Amniotic epithelial cell (primary cell): Measurements from ENCODE around the gene ATP9A.
"Not testable (repeated sequence)": the region's sequence is repeated elsewhere in the genome, so short reads cannot be mapped to it uniquely, and the experiment has no call there.

Experiments used
- DNase-seq: peaks from one replicate; pipeline ENCODE4 v3.0.0-alpha.2; 2010; ENCODE audit warnings: low read depth

The ATP9A gene

GRCh38 chr20:51767867-51768758 is at the start of gene ATP9A:
Gene ATP9A, minus strand, starts transcription at chr20:51768390. Its CDS starts 21 bp downstream, at chr20:51768369.
- no peak for DNase-seq

- DNase-seq, result not testable (repeated sequence)
Measured at GRCh38 chr20:51816856-51817255, 48.7 kb upstream of the ATP9A start.

- no peak for DNase-seq
Measured at GRCh38 chr20:51815383-51816076, 47.3 kb upstream of the ATP9A start.

- DNase-seq, result no peak
Measured at GRCh38 chr20:51812861-51813260, 44.7 kb upstream of the ATP9A start.

- no peak for DNase-seq
Measured at GRCh38 chr20:51811514-51812128, 43.4 kb upstream of the ATP9A start.

- DNase-seq, result peak; percentile 89
Measured at GRCh38 chr20:51811042-51811355, 42.8 kb upstream of the ATP9A start.

GRCh38 chr20:51810155-51811041 is 42.2 kb upstream of the ATP9A start:
- peak; percentile 58 for DNase-seq

GRCh38 chr20:51807720-51808250 is 39.6 kb upstream of the ATP9A start:
- peak; percentile 57 for DNase-seq

- no peak for DNase-seq
Measured at GRCh38 chr20:51804754-51805153, 36.6 kb upstream of the ATP9A start.

- DNase-seq, result no peak
Measured at GRCh38 chr20:51803148-51803854, 35.1 kb upstream of the ATP9A start.

- DNase-seq, result no peak
Measured at GRCh38 chr20:51802170-51802751, 34.1 kb upstream of the ATP9A start, which contains the start of gene SALL4. Gene SALL4, minus strand, starts transcription at chr20:51802521. Its CDS starts 113 bp downstream, at chr20:51802408.

- DNase-seq, result no peak
Measured at GRCh38 chr20:51801823-51802123, 33.6 kb upstream of the ATP9A start.

GRCh38 chr20:51801122-51801822 is 33.1 kb upstream of the ATP9A start:
- no peak for DNase-seq

GRCh38 chr20:51800872-51801121 is 32.6 kb upstream of the ATP9A start:
- no peak for DNase-seq

GRCh38 chr20:51800060-51800871 is 32.1 kb upstream of the ATP9A start:
- DNase-seq, result no peak

- no peak for DNase-seq
Measured at GRCh38 chr20:51799401-51799860, 31.2 kb upstream of the ATP9A start.

GRCh38 chr20:51797357-51798025 is 29.3 kb upstream of the ATP9A start:
- DNase-seq, result no peak

- DNase-seq, result no peak
Measured at GRCh38 chr20:51796340-51796739, 28.1 kb upstream of the ATP9A start.

GRCh38 chr20:51792960-51793359 is 24.8 kb upstream of the ATP9A start:
- no peak for DNase-seq
